ENCODE data around the gene DNAAF8.

DNA sequence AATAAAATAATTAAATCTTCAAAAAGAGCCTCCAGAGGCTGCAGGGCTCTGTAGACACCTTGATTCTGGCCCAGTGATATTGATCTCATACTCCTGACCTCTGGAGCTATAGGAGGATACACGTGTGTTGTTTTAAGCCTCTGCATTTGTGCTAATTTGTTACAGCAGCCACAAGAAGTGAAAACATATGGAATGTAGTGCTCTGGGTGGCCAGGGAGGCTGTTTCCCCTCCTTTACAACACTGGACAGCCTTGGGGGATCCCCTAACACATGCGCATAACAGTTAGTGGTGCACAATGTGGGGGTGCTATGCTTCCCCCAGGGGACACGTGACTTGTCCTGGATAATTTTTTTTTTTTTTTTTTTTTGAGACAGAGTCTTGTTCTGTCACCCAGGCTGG is 37.3 kb downstream of the DNAAF8 start:
- TF ChIP-seq CTCF (IDR thresholded peaks at IDR 0.05) (no peak), POLR2A (IDR thresholded peaks at IDR 0.05) (no peak)

Measured in adrenal gland (tissue), 5 donors.